H1 (cell line): ENCODE results near the gene C2CD4A. TPM values are rescaled to one million over a fixed set of nuclear protein-coding genes. Genes with fewer than 3 reads are reported as not detected.

Experiments
- CTCF ChIA-PET: fragments of 300-600 bp; sonication (Branson Sonifier 250); formaldehyde crosslinking; loops from one replicate; lab custom pipeline; 2021; ENCODE audit not compliant: partially characterized antibody; lab: Charles Lee
- POLR2A ChIA-PET: fragments of 300-600 bp; sonication (Branson Sonifier 250); formaldehyde crosslinking; loops from one replicate; lab custom pipeline; 2021; ENCODE audit warnings: inconsistent platforms; ENCODE audit not compliant: partially characterized antibody; lab: Charles Lee
- DNase-seq, 2 experiments: peaks; one replicate each; pipeline versions ENCODE4 v3.0.0 to v3.0.0-alpha.2; 2010 to 2022; ENCODE audit warnings: low spot score in 2 of 2, low read depth in 1 of 2, mixed read lengths in 1 of 2
- FAIRE-seq: peaks from 2 replicates; lab custom pipeline; 2011; peaks lifted over from hg19 to GRCh38; lab: Jason Lieb, UNC
- H2AFZ ChIP-seq: 2 replicates; pipeline ENCODE4 v1.8.1; 2012; ENCODE audit warnings: low read length, inconsistent platforms
- H2AK5ac ChIP-seq: 2 replicates; pipeline ENCODE4 v1.6.1; 2013; ENCODE audit warnings: low read depth, low read length
- H2BK120ac ChIP-seq: replicated peaks from 2 replicates; pipeline ENCODE3; 2013; ENCODE audit warnings: low read depth, low read length, inconsistent platforms
- H2BK12ac ChIP-seq: 2 replicates; pipeline ENCODE4 v1.6.1; 2013; ENCODE audit warnings: low read depth, low read length
- H2BK15ac ChIP-seq: 2 replicates; pipeline ENCODE4 v1.6.1; 2013; ENCODE audit warnings: low read length
- H2BK20ac ChIP-seq: 2 replicates; pipeline ENCODE4 v1.6.1; 2013; ENCODE audit warnings: low read length
- H2BK5ac ChIP-seq: 2 replicates; pipeline ENCODE4 v1.6.1; 2013; ENCODE audit warnings: low read depth, low read length
- H3K14ac ChIP-seq: 2 replicates; pipeline ENCODE4 v1.6.1; 2013; ENCODE audit warnings: inconsistent platforms; ENCODE audit not compliant: insufficient read length
- H3K18ac ChIP-seq: 2 replicates; pipeline ENCODE4 v1.6.1; 2013; ENCODE audit warnings: low read length; ENCODE audit errors: extremely low read depth
- H3K23ac ChIP-seq: 2 replicates; pipeline ENCODE4 v1.6.1; 2013; ENCODE audit warnings: inconsistent platforms; ENCODE audit not compliant: insufficient read length
- H3K23me2 ChIP-seq: 2 replicates; pipeline ENCODE4 v1.6.1; 2013; ENCODE audit warnings: low read depth, low read length
- H3K27ac ChIP-seq: 2 replicates; pipeline ENCODE4 v1.6.1; 2011; ENCODE audit warnings: low read depth, low read length, inconsistent platforms
- H3K27me3 ChIP-seq, 4 experiments: replicated peaks in 1 of 4; 1 replicate in 1 of 4; 2 replicates in 3 of 4; pipeline versions ENCODE4 v1.6.1 to v1.8.1; 2011 to 2013; ENCODE audit warnings: low read length in 3 of 4, mild to moderate bottlenecking in 3 of 4, inconsistent platforms in 2 of 4, mixed read lengths in 2 of 4, moderate library complexity in 1 of 4; ENCODE audit not compliant: control insufficient read depth in 3 of 4, insufficient read depth in 3 of 4; ENCODE audit errors: extremely low read depth in 1 of 4
- H3K36me3 ChIP-seq, 4 experiments: 2 replicates each; pipeline versions ENCODE4 v1.6.1 to v1.8.1; 2011 to 2013; ENCODE audit warnings: mild to moderate bottlenecking in 4 of 4, low read length in 3 of 4, moderate library complexity in 2 of 4, control low read depth in 1 of 4, inconsistent platforms in 1 of 4; ENCODE audit not compliant: insufficient read depth in 4 of 4, control insufficient read depth in 2 of 4
- H3K4ac ChIP-seq: replicated peaks from 2 replicates; pipeline ENCODE3; 2013; ENCODE audit warnings: low read length, low read depth, mixed read lengths, inconsistent platforms; ENCODE audit not compliant: insufficient read length
- H3K4me1 ChIP-seq, 4 experiments: replicated peaks in 1 of 4; 1 replicate in 1 of 4; 2 replicates in 3 of 4; pipeline versions ENCODE4 v1.6.1 to v1.8.1; 2011 to 2013; ENCODE audit warnings: low read length in 3 of 4, inconsistent platforms in 2 of 4, mixed read lengths in 1 of 4; ENCODE audit not compliant: insufficient read depth in 4 of 4, control insufficient read depth in 3 of 4
- H3K4me2 ChIP-seq, 2 experiments: 2 replicates each; pipeline versions ENCODE4 v1.6.1 to v1.8.1; 2011 to 2013; ENCODE audit warnings: low read depth in 2 of 2, low read length in 2 of 2, control low read depth in 1 of 2, inconsistent platforms in 1 of 2, mild to moderate bottlenecking in 1 of 2; ENCODE audit not compliant: insufficient read depth in 1 of 2
- H3K4me3 ChIP-seq, 4 experiments: fragments of 200-600, 300-600 bp in 1 of 4; sonication (generic), shearing (Covaris generic), sonication (Bioruptor Twin) in 1 of 4; 2 replicates each; pipeline versions ENCODE4 v1.5.1 to v1.8.1; 2011 to 2016; ENCODE audit warnings: low read length in 4 of 4, low read depth in 3 of 4, control low read depth in 2 of 4, inconsistent platforms in 2 of 4, mild to moderate bottlenecking in 2 of 4, mixed read lengths in 1 of 4, moderate library complexity in 1 of 4; ENCODE audit not compliant: insufficient read depth in 2 of 4; ENCODE audit errors: extremely low read depth in 1 of 4
- H3K56ac ChIP-seq: replicated peaks from 2 replicates; pipeline ENCODE3; 2013; ENCODE audit warnings: low read depth, mild to moderate bottlenecking, mixed read lengths, low read length, inconsistent platforms; ENCODE audit not compliant: insufficient read length
- H3K79me1 ChIP-seq: 2 replicates; pipeline ENCODE4 v1.6.1; 2013; ENCODE audit warnings: low read depth, low read length, control low read depth
- H3K79me2 ChIP-seq, 2 experiments: 2 replicates each; pipeline versions ENCODE4 v1.6.1 to v1.8.1; 2012 to 2013; ENCODE audit warnings: low read length in 2 of 2, mild to moderate bottlenecking in 2 of 2, inconsistent platforms in 1 of 2; ENCODE audit not compliant: insufficient read depth in 2 of 2, control insufficient read depth in 1 of 2
- H3K9ac ChIP-seq, 4 experiments: replicated peaks in 1 of 4; 1 replicate in 1 of 4; 2 replicates in 3 of 4; pipeline versions ENCODE4 v1.6.1 to v1.8.1; 2011 to 2013; ENCODE audit warnings: low read depth in 3 of 4, low read length in 3 of 4, control low read depth in 2 of 4, mild to moderate bottlenecking in 2 of 4, moderate library complexity in 2 of 4, inconsistent platforms in 1 of 4; ENCODE audit errors: extremely low read depth in 1 of 4
- H3K9me3 ChIP-seq, 2 experiments: 2 replicates each; pipeline versions ENCODE4 v1.6.1 to v1.8.1; 2012 to 2013; ENCODE audit warnings: mild to moderate bottlenecking in 2 of 2, moderate library complexity in 2 of 2, control low read depth in 1 of 2, inconsistent platforms in 1 of 2, low read depth in 1 of 2, low read length in 1 of 2, mixed read lengths in 1 of 2; ENCODE audit not compliant: insufficient read depth in 2 of 2
- H4K20me1 ChIP-seq, 2 experiments: replicated peaks in 1 of 2; 2 replicates each; pipeline versions ENCODE3 to v1.8.1; 2011 to 2013; ENCODE audit warnings: inconsistent platforms in 2 of 2, low read length in 2 of 2, mild to moderate bottlenecking in 1 of 2; ENCODE audit not compliant: insufficient read depth in 2 of 2, control insufficient read depth in 1 of 2
- H4K5ac ChIP-seq: 2 replicates; pipeline ENCODE4 v1.6.1; 2013; ENCODE audit warnings: low read length, low read depth, mixed read lengths, inconsistent platforms; ENCODE audit not compliant: insufficient read length
- H4K8ac ChIP-seq: 2 replicates; pipeline ENCODE4 v1.8.0; 2013; ENCODE audit warnings: mild to moderate bottlenecking, moderate library complexity, low read length, inconsistent platforms; ENCODE audit not compliant: insufficient read depth; ENCODE audit errors: extremely low read depth
- H4K91ac ChIP-seq: replicated peaks from 2 replicates; pipeline ENCODE3; 2013; ENCODE audit warnings: low read length, mixed read lengths, inconsistent platforms; ENCODE audit not compliant: insufficient read length
- BRCA1 ChIP-seq: IDR thresholded peaks from 2 replicates; pipeline ENCODE4 v1.6.1; 2012; ENCODE audit warnings: low read depth, low read length, improper control_type of control experiment
- SIRT6 ChIP-seq: IDR thresholded peaks from one replicate; pipeline ENCODE4 v1.7.1; 2012; ENCODE audit warnings: low read length, inconsistent platforms
- TCF12 ChIP-seq: IDR thresholded peaks from 2 replicates; pipeline ENCODE4 v1.6.1; 2011; ENCODE audit warnings: low read depth, mild to moderate bottlenecking, low read length
- WGBS, 2 experiments: shearing (Covaris generic) in 1 of 2; methylation state at CpG; one replicate each; pipeline versions ENCODE4 v1.1.6 to v1.1.7; 2013 to 2015; ENCODE audit warnings: low lambda C conversion rate in 2 of 2, mixed read lengths in 2 of 2, inconsistent platforms in 1 of 2, low coverage in 1 of 2, missing lambda C conversion rate in 1 of 2; ENCODE audit not compliant: insufficient replicate concordance in 2 of 2, insufficient coverage in 1 of 2, insufficient read length in 1 of 2; ENCODE audit errors: extremely low coverage in 1 of 2, missing lambda C conversion rate in 1 of 2; 5-methylcytosine and 5-hydroxymethylcytosine counted together
- polyA plus RNA-seq, 7 experiments: library from polyadenylated mRNA; depleted of rRNA in 3 of 7; stranded (reverse) in 5 of 7; unstranded in 2 of 7; fragments of >200 nt in 5 of 7; fragments of 200-250 nt in 2 of 7; gene quantifications; 1 replicate in 5 of 7; 2 replicates in 1 of 7; 4 replicates in 1 of 7; pipeline versions ENCODE4 v1.2.1 to v1.2.3, GENCODE V29; 2011 to 2013; ENCODE audit warnings: missing spikeins in 2 of 7, mixed read lengths in 2 of 7
- total RNA-seq: library from RNA; stranded (reverse); fragmentation: NEBNext Ultra II Directional; extraction: Animal tissue kit (Norgen Biotek cat#: 25700); gene quantifications from 2 replicates; pipeline ENCODE4 v1.2.1, GENCODE V29; 2021

Gene C2CD4A
- total and polyA plus RNA-seq, 2 of the 8 experiments (the other 6 are each of a cell fraction or from before 2014, with no cell fraction given), result not detected

DNA sequence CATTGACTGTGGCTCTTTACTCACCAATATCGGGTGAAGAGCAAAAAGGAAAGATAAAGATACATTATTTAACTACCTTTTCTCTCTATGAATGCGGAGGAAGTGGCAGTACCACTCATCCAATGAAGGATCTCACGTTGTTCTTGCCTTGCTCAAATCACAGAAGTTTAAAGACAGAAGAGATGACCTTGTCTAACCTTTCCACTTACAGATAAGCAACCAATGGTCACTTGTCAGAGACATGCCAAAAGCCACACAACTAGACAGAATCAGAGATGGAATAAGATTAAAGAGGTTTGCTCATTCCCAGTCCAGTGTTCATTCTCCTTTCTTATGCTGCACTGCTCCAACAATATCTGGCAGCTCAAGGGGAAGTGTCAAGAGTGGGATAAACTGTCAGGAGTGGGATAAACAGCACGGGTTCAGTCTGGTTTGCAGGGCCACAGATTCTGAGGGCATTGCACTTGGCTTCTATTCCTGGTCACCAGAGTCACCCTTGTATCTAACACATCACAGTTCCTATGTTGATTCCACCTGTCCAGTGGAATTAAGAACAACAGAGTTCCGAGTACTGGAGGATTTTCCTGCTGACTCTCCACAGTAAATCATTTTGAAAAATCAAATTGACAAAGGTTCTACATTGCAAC is 13.2 kb upstream of the C2CD4A start:
- no peak overlapping the region for H3K14ac ChIP-seq
- no peak for DNase-seq
- H3K79me2 ChIP-seq, result peaks cover 0 to 4% of the 10 kb centered on the region in 2 experiments; a peak in 2 of 4 replicates
- no peak overlapping the region for H2AFZ ChIP-seq
- no peak for FAIRE-seq
- H3K9ac ChIP-seq, result no peak overlapping the region
- H2BK120ac ChIP-seq, result no peak overlapping the region
- CTCF ChIA-PET, result interaction anchor here (0.6 to 1.6 kb wide), 3 partner anchors 17 to 254 kb away, joined by 3 read pairs; no protein-coding TSS in a partner anchor
- no peak overlapping the region for H3K27ac ChIP-seq
- H4K91ac ChIP-seq, result no peak overlapping the region
- POLR2A ChIA-PET, result no interaction called here
- H3K4me1 ChIP-seq, result no peaks in the 10 kb centered on the region
- no peaks in the 10 kb centered on the region for H4K20me1 ChIP-seq
- no peak overlapping the region for H2BK12ac ChIP-seq
- H3K18ac ChIP-seq, result no peak overlapping the region
- H3K9me3 ChIP-seq, result no peaks in the 10 kb centered on the region
- TF ChIP-seq SIRT6 (no peak), TCF12 (no peak), BRCA1 (no peak)
- TF ChIP-seq, all 59 proteins: peak for 0
- H3K79me1 ChIP-seq, result no peaks in the 10 kb centered on the region
- H3K27me3 ChIP-seq, result no peaks in the 10 kb centered on the region
- no peak overlapping the region for H2BK5ac ChIP-seq
- no peak overlapping the region for H3K4me2 ChIP-seq
- no peaks in the 10 kb centered on the region for H3K36me3 ChIP-seq
- no peak overlapping the region for H4K8ac ChIP-seq
- no peak overlapping the region for H2BK15ac ChIP-seq
- H3K56ac ChIP-seq, result no peak overlapping the region
- no peak overlapping the region for H3K23ac ChIP-seq
- 87% methylated on average over 5 of the region's 5 CpGs; no CpG with 5 or more reads in 1 of the 2 experiments for WGBS, 2 experiments
- no peak overlapping the region for H4K5ac ChIP-seq
- no peak overlapping the region for H3K4me3 ChIP-seq
- H3K23me2 ChIP-seq, result no peaks in the 10 kb centered on the region
- H2BK20ac ChIP-seq, result no peak overlapping the region
- H2AK5ac ChIP-seq, result no peak overlapping the region
- H3K4ac ChIP-seq, result no peak overlapping the region
